KMS-11 (cell line): Measurements from ENCODE around the gene TAS1R1.
"Not testable (repeated sequence)": the region's sequence is repeated elsewhere in the genome, so short reads cannot be mapped to it uniquely, and the experiment has no call there.

Experiments used
- H2AFZ ChIP-seq: fragments of 200-600 bp; sonication (generic); 2 replicates; pipeline ENCODE4 v1.6.1; 2016; ENCODE audit warnings: antibody characterized with exemption, mixed run types, low read depth
- H3K27ac ChIP-seq: fragments of 200-600 bp; sonication (generic); 2 replicates; pipeline ENCODE4 v1.6.1; 2016; ENCODE audit warnings: mild to moderate bottlenecking, mixed run types
- H3K27me3 ChIP-seq: fragments of 200-600 bp; sonication (generic); 2 replicates; pipeline ENCODE4 v1.6.1; 2017; ENCODE audit warnings: mild to moderate bottlenecking, low read depth, mixed run types, moderate library complexity; ENCODE audit not compliant: insufficient read depth
- H3K36me3 ChIP-seq: fragments of 200-600 bp; sonication (generic); 2 replicates; pipeline ENCODE4 v1.6.1; 2017; ENCODE audit warnings: mild to moderate bottlenecking, mixed run types; ENCODE audit not compliant: insufficient read depth
- H3K4me1 ChIP-seq: fragments of 200-600 bp; sonication (generic); 2 replicates; pipeline ENCODE4 v1.6.1; 2016; ENCODE audit warnings: mild to moderate bottlenecking, low read depth, mixed run types; ENCODE audit not compliant: poor library complexity, severe bottlenecking
- H3K4me2 ChIP-seq: fragments of 200-600 bp; sonication (generic); 2 replicates; pipeline ENCODE4 v1.7.0; 2016; ENCODE audit warnings: mild to moderate bottlenecking, mixed run types
- H3K4me3 ChIP-seq: fragments of 200-600 bp; sonication (generic); IDR thresholded peaks from 2 replicates; pipeline ENCODE4 v1.6.1; 2017; ENCODE audit warnings: low read depth, low read length, mixed read lengths; ENCODE audit not compliant: insufficient read depth
- H3K79me2 ChIP-seq: fragments of 200-600 bp; sonication (generic); 2 replicates; pipeline ENCODE4 v1.6.1; 2016; ENCODE audit warnings: low read depth, mixed run types; ENCODE audit not compliant: insufficient read depth
- H3K9ac ChIP-seq: fragments of 200-600 bp; sonication (generic); 2 replicates; pipeline ENCODE4 v1.6.1; 2016; ENCODE audit warnings: mild to moderate bottlenecking, mixed run types
- H4K20me1 ChIP-seq: fragments of 200-600 bp; sonication (generic); 2 replicates; pipeline ENCODE4 v1.6.1; 2016; ENCODE audit warnings: mild to moderate bottlenecking, mixed run types; ENCODE audit not compliant: insufficient read depth
- TF ChIP-seq, protein P1 (sequence below): fragments of 200-600 bp; sonication (generic); conservative IDR thresholded peaks from 2 replicates; pipeline ENCODE4 v1.6.1; 2017; ENCODE audit warnings: low read depth, mild to moderate bottlenecking, antibody characterized with exemption, low read length, moderate library complexity, mixed read lengths

TAS1R1 gene

DNA sequence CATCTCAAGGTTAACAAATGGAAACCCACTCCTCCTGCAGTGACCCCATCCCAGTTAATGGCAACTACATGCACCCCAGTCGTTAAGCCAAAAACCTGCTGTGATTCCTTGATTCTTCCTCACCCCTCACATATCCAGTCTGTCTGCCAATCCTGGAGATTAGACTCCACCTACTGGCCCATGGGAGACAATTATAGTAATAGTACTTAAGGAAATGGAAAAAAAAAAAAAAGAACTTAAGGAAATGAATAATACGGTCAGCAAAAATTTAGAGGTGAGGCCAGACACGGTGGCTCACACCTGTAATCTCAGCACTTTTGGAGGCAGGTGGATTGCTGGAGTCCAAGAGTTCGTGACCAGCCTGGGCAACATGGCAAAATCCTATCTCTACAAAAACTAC is 7.8 kb upstream of the TAS1R1 start:
- Histone ChIP-seq H3K79me2 (no peaks in the 10 kb centered on the region; the same call in 1 of the 2 replicates), H3K36me3 (peaks cover 29% of the 10 kb centered on the region; the same call in 1 of the 2 replicates), H3K4me2 (no peak overlapping the region), H3K27me3 (no peaks in the 10 kb centered on the region), H3K27ac (no peak overlapping the region), H3K9ac (no peak overlapping the region), H2AFZ (no peak overlapping the region), H3K4me3 (no peak overlapping the region), H4K20me1 (no peaks in the 10 kb centered on the region), H3K4me1 (no peaks in the 10 kb centered on the region)
- TF ChIP-seq, protein P1, sequence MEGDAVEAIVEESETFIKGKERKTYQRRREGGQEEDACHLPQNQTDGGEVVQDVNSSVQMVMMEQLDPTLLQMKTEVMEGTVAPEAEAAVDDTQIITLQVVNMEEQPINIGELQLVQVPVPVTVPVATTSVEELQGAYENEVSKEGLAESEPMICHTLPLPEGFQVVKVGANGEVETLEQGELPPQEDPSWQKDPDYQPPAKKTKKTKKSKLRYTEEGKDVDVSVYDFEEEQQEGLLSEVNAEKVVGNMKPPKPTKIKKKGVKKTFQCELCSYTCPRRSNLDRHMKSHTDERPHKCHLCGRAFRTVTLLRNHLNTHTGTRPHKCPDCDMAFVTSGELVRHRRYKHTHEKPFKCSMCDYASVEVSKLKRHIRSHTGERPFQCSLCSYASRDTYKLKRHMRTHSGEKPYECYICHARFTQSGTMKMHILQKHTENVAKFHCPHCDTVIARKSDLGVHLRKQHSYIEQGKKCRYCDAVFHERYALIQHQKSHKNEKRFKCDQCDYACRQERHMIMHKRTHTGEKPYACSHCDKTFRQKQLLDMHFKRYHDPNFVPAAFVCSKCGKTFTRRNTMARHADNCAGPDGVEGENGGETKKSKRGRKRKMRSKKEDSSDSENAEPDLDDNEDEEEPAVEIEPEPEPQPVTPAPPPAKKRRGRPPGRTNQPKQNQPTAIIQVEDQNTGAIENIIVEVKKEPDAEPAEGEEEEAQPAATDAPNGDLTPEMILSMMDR, result 0 out of 2 replicates have a peak, but pooled peaks have one; percentile 20

DNA sequence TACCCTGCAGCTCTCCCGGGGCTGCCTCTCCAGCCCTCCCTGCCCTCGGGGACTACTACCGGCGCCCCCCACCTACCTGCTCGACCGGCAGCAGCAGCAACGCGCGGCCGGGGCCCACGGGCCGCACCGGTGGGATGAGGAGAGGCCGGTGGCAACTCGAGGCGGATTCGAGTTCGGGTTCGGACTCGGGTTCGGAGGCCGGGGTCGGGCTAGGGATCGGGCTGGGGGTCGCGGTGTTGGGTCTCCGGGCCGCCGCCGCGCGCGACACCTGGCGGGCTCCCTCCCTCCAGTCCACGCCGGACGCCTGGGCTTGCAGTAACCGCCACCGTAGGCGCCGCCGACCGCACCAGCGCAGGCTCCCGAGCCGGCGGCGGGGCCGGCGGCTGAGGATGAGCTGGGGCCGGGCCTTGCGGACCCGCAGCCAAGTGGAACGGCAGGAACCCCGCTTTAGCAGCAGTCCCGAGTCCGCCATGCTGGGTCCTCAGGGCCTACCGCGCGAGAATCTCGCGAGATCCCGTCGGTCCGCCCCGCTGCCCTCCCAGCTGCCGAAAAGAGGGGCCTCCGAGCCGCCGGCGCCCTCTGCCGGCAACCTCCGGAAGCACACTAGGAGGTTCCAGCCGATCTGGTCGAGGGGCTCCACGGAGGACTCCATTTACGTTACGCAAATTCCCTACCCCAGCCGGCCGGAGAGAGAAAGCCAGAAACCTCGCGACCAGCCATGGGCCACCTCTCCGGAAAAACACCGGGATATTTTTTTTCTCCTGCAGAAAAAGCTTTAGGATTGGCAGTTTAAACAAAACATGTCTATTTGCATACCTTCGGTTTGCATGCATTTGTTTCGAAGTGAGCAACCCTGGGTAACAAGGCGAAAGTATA is 838 bp upstream of the TAS1R1 start, which contains the start of gene NOL9:
NOL9 (minus strand) TSS at position 483 of the 876 bp plus-strand sequence; CDS start at position 472, 11 bp downstream.
- peak within 1 kb of the TSS; percentile 92 for H3K9ac ChIP-seq
- peaks cover 18% of the 10 kb centered on the region for H3K4me1 ChIP-seq
- H4K20me1 ChIP-seq, result no peaks in the 10 kb centered on the region
- peak within 1 kb of the TSS; percentile 83 for H3K4me3 ChIP-seq
- peaks cover 19% of the 10 kb centered on the region for H3K79me2 ChIP-seq
- peaks cover 7% of the 10 kb centered on the region; the same call in 1 of the 2 replicates for H3K36me3 ChIP-seq
- TF ChIP-seq, protein P1, result peak; percentile 94
- no peaks in the 10 kb centered on the region for H3K27me3 ChIP-seq
- peak within 1 kb of the TSS; percentile 74 for H3K4me2 ChIP-seq
- peak within 1 kb of the TSS; percentile 99 for H2AFZ ChIP-seq
- H3K27ac ChIP-seq, result peak within 1 kb of the TSS; percentile 52

DNA sequence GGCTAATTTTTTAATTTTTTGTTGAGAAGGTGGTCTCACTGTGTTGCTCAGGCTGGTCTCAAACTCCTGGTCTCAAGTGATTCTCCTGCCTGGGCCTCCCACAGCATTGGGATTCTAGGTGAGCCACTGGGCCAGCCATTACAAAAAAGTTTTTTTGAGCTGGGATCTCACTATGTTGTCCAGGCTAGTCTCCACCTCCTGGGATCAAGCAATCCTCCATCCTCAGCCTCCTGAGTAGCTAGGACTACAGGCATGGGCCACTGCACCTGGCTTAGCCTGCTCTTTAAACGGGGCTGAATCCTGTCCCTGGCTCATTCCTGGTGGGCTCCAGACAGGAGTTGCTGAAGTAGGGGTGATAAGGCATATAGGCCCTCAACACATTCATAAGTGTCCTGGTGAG is 2.5 kb downstream of the TAS1R1 start:
- TF ChIP-seq, protein P1, result no peak
- H4K20me1 ChIP-seq, result no peaks in the 10 kb centered on the region
- no peak overlapping the region for H2AFZ ChIP-seq
- H3K4me3 ChIP-seq, result no peak overlapping the region
- peaks cover 15% of the 10 kb centered on the region for H3K4me1 ChIP-seq
- no peak overlapping the region for H3K4me2 ChIP-seq
- H3K27ac ChIP-seq, result no peak overlapping the region
- no peaks in the 10 kb centered on the region for H3K36me3 ChIP-seq
- H3K79me2 ChIP-seq, result peaks cover 17% of the 10 kb centered on the region
- no peaks in the 10 kb centered on the region; the same call in 1 of the 2 replicates for H3K27me3 ChIP-seq
- H3K9ac ChIP-seq, result no peak overlapping the region

DNA sequence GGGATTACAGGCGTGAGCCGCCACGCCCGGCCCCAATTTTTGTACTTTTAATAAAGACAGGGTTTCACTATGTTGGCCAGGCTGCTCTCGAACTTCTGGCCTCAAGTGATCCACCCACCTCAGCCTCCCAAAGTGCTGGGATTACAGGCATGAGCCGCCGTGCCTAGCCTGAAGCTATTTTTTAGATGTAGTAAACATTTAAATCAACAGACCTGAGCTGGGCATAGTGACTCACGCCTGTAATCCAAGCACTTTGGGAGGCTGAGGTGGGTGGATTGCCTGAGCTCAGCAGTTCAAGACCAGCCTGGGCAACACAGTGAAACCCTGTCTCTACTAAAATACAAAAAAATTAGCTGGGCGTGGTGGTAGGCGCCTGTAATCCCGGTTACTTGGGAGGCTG is 4.1 kb downstream of the TAS1R1 start:
- not testable (repeated sequence) for H3K27ac ChIP-seq, H3K4me1 ChIP-seq, H3K9ac ChIP-seq, H3K36me3 ChIP-seq, H4K20me1 ChIP-seq, H2AFZ ChIP-seq, H3K4me2 ChIP-seq, H3K4me3 ChIP-seq, H3K79me2 ChIP-seq
- peaks cover 11% of the 10 kb centered on the region; the same call in 1 of the 2 replicates for H3K27me3 ChIP-seq

DNA sequence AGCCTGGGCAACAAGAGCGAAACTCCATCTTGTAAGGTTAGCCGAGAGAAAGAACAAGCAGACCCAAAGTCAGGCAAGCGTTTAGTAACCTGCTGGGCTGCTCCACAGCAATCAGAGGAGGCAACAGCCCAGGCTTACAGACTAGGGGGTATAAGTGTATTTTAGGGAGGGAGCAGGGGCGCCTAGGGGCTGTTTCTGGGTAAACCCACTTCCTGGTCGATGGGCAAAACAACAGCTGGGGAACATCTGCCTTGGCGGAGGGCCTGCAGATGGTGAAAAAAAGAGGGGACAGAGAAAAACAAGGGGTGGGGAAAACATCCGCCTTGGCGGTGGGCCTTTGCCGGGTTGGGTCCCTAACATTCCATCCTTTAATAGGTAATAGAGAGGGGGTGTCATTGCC is 5.2 kb downstream of the TAS1R1 start:
- Histone ChIP-seq H3K9ac (no peak overlapping the region), H3K36me3 (no peaks in the 10 kb centered on the region), H4K20me1 (no peaks in the 10 kb centered on the region), H3K27ac (no peak overlapping the region), H3K4me3 (no peak overlapping the region), H2AFZ (no peak overlapping the region), H3K79me2 (no peaks in the 10 kb centered on the region), H3K4me1 (no peaks in the 10 kb centered on the region), H3K27me3 (peaks cover 19% of the 10 kb centered on the region; the same call in 1 of the 2 replicates), H3K4me2 (no peak overlapping the region)
- TF ChIP-seq, protein P1, result no peak
